Ovary (tissue), 9 donors: Measurements from ENCODE around the gene FARS2. TPM values are rescaled to one million over a fixed set of nuclear protein-coding genes. Genes with fewer than 3 reads are reported as not detected.

Experiments
- DNase-seq, 5 donors: peaks; one replicate each; pipeline ENCODE4 v3.0.0-alpha.2; 2019 to 2020
- H3K27ac ChIP-seq, 2 donors: fragments of 200-600 bp; one replicate each; pipeline versions ENCODE4 v1.5.1 to v1.8.0; 2019 to 2022
- H3K27me3 ChIP-seq: fragments of 200-600 bp; one replicate; pipeline ENCODE4 v1.8.0; 2022
- H3K36me3 ChIP-seq: fragments of 200-600 bp; sonication (generic); one replicate; pipeline ENCODE4 v1.5.1; 2019
- H3K4me1 ChIP-seq: one replicate; pipeline ENCODE4 v1.8.1; 2013; ENCODE audit warnings: mild to moderate bottlenecking, moderate library complexity; ENCODE audit not compliant: insufficient read depth
- H3K4me3 ChIP-seq: fragments of 200-600 bp; sonication (generic); one replicate; pipeline ENCODE4 v1.5.1; 2017
- H3K9me3 ChIP-seq, 2 donors: fragments of 200-600 bp in 1 of 2; sonication (generic) in 1 of 2; one replicate each; pipeline versions ENCODE4 v1.5.1 to v1.8.1; 2013 to 2019; ENCODE audit warnings: mild to moderate bottlenecking in 1 of 2, moderate library complexity in 1 of 2
- EP300 ChIP-seq: sonication (generic); formaldehyde crosslinking; IDR thresholded peaks from one replicate; pipeline ENCODE4 v1.6.1; 2017; ENCODE audit warnings: antibody characterized with exemption
- POLR2A ChIP-seq: fragments of 450-650 bp; IDR thresholded peaks from one replicate; pipeline ENCODE4 v1.6.1; 2017; ENCODE audit warnings: antibody characterized with exemption, mild to moderate bottlenecking, moderate library complexity
- WGBS, 3 donors: extraction: QIAGEN DNeasy Blood & Tissue Kit in 1 of 3; methylation state at CpG; one replicate each; pipeline versions ENCODE4 v1.1.5 to v1.1.7; 2013 to 2017; 5-methylcytosine and 5-hydroxymethylcytosine counted together
- intact Hi-C, 4 donors: fragments of 100-400 bp; cut with DNase I; formaldehyde crosslinking; loops; one replicate each; pipeline versions ENCODE4 v1.11.0 to v1.15.1; 2022 to 2023
- polyA plus RNA-seq, 2 donors: library from polyadenylated mRNA; stranded (reverse); fragments of 200-250 nt in 1 of 2; fragments of 350-450 nt in 1 of 2; fragmentation: Illumina TruSeq in 1 of 2; extraction: RNeasy Lipid Tissue Mini Kit (QIAGEN cat#74804) in 1 of 2; gene quantifications; one replicate each; pipeline ENCODE4 v1.2.3, GENCODE V29; 2013 to 2014
- total RNA-seq, 7 donors: library from RNA; depleted of rRNA in 2 of 7; stranded (reverse); fragments of >200 nt in 2 of 7; fragmentation: NEBNext Ultra II Directional in 3 of 7; extraction: Animal tissue kit (Norgen Biotek cat#: 25700) in 3 of 7; gene quantifications; one replicate each; pipeline versions ENCODE4 v1.1.0 to v1.2.4, GENCODE V29; 2016 to 2023
- TF ChIP-seq, protein P1 (sequence below), 3 donors: fragments of 450-650 bp in 2 of 3; fragments of 200-600 bp in 1 of 3; IDR thresholded peaks; one replicate each; pipeline versions ENCODE4 v1.5.1 to v1.8.0; 2016 to 2022; ENCODE audit warnings: antibody characterized with exemption in 3 of 3, mild to moderate bottlenecking in 1 of 3
- donor health status: DM: no; HTN: no; CAD: no; lungs with moderate emphysema.
- donor health status: DM: no; HTN: no; CAD: no.
- donor health status: Bipolar disorder and iron deficiency.
- donor health status: DM: yes; HTN: yes; CAD: no.
- donor health status: DM: no; HTN: no; CAD: no.
- donor health status: DM: yes; HTN: yes; CAD: no.

FARS2 gene
- total and polyA plus RNA-seq, 9 donors: 9.2 to 17.5 (median 11.0) TPM

DNA sequence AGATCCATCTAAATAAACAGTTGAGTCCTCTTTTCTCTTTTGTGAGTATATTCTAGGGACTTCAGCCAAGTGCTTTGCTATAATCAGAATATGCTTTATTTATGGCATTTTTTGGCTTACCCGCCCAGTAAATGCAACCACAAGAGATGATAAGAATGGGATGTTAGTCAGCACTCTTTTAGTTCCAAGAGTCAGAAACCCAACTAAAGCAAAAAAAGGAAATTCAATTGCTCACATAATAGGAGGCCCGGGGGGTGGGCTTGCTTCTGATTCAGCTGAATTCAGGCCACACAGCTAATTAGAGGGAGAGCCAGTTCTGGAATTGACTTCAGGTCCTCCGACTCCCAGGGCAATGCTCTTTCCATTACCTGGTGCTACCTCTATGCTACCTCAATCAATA, 250.6 kb downstream of the FARS2 start:
- H3K9me3 ChIP-seq: no peaks in the 10 kb centered on the region
- no peak overlapping the region for H3K4me3 ChIP-seq
- no peaks in the 10 kb centered on the region for H3K27me3 ChIP-seq
- H3K36me3 ChIP-seq: no peaks in the 10 kb centered on the region
- intact Hi-C loops: no loop called here
- no peak for DNase-seq
- TF ChIP-seq EP300: no peak
- no peak for TF ChIP-seq POLR2A
- TF ChIP-seq, protein P1, sequence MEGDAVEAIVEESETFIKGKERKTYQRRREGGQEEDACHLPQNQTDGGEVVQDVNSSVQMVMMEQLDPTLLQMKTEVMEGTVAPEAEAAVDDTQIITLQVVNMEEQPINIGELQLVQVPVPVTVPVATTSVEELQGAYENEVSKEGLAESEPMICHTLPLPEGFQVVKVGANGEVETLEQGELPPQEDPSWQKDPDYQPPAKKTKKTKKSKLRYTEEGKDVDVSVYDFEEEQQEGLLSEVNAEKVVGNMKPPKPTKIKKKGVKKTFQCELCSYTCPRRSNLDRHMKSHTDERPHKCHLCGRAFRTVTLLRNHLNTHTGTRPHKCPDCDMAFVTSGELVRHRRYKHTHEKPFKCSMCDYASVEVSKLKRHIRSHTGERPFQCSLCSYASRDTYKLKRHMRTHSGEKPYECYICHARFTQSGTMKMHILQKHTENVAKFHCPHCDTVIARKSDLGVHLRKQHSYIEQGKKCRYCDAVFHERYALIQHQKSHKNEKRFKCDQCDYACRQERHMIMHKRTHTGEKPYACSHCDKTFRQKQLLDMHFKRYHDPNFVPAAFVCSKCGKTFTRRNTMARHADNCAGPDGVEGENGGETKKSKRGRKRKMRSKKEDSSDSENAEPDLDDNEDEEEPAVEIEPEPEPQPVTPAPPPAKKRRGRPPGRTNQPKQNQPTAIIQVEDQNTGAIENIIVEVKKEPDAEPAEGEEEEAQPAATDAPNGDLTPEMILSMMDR (IDR thresholded peaks at IDR 0.05): no peak
- no peaks in the 10 kb centered on the region for H3K4me1 ChIP-seq
- no peak overlapping the region for H3K27ac ChIP-seq
- WGBS, 3 donors: 10 to 27% (median 13%) methylated on average over 3 of the region's 3 CpGs

DNA sequence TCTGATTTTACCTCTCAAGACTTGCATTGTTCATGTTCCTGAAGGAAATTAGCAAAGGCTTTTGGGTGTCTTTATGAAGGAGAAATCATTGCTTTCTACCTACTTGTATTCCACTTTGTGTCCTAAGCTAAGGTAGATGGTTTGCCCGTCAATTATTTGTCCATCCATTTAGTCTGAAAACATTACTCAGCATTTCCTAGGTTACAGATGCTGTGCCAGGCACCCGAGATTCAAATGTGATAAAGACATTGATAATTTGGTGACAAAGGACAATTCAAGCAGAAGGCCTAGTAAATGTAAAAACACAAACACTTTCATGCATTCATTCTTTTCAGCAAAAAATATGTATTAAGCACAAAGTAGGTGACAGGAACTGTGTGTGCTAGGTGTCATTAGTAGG, 251.1 kb downstream of the FARS2 start:
- intact Hi-C loops: no loop called here
- TF ChIP-seq, protein P1 (IDR thresholded peaks at IDR 0.05): no peak
- TF ChIP-seq POLR2A (no peak), EP300 (no peak)
- WGBS, 3 donors: 90 to 94% (median 93%) methylated on average over 2 of the region's 2 CpGs
- Histone ChIP-seq H3K27ac (no peak overlapping the region), H3K36me3 (no peaks in the 10 kb centered on the region), H3K27me3 (no peaks in the 10 kb centered on the region), H3K4me3 (no peak overlapping the region), H3K9me3 (no peaks in the 10 kb centered on the region), H3K4me1 (no peaks in the 10 kb centered on the region)
- no peak for DNase-seq

DNA sequence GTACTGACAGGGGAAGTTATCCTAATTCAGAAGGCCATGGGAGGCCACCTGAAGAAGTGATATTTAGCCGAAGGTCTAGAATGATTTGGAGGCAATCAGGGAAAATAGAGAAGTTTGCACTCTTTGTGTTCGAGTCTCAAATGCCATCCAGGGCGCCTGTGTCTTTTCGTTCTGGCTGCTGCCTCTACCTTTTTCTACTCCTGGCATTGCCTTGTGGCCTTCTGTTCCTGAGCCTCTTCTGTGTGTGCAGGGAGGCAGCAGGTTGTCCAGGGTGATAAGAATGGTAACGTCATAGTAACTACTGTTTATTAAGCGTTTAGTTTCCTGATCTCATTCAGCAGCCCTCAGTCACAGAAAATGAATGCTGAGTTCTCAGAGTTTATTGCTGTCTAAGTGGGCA, 252.1 kb downstream of the FARS2 start:
- Histone ChIP-seq H3K27ac (no peak overlapping the region), H3K9me3 (no peaks in the 10 kb centered on the region), H3K27me3 (no peaks in the 10 kb centered on the region), H3K36me3 (no peaks in the 10 kb centered on the region), H3K4me1 (no peaks in the 10 kb centered on the region), H3K4me3 (no peak overlapping the region)
- DNase-seq: no peak
- 91 to 97% (median 96%) methylated on average over 6 of the region's 6 CpGs for WGBS, 3 donors
- TF ChIP-seq, protein P1 (IDR thresholded peaks at IDR 0.05): no peak
- no peak for TF ChIP-seq EP300
- TF ChIP-seq POLR2A: no peak
- intact Hi-C loops: no loop called here

DNA sequence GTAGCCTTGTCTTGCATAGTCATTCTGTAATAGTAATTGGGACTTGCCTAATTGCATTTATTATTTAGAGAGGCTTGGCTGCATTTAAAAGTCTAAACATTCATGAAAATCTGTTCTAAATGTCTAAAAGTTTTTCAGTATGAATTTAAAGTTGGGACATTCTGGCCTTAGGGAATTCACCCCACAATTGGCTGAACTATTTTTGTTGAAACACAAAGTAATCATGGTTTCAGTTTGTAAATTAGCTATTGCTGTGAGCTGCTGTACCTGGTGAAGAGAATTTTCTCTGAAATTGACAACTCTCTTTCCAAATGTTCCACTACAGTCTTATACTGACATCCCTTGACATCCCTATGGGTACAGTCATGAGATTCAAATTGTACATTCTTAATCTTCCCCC, 253.0 kb downstream of the FARS2 start:
- Histone ChIP-seq H3K9me3 (no peaks in the 10 kb centered on the region), H3K27ac (no peak overlapping the region), H3K4me1 (no peaks in the 10 kb centered on the region), H3K4me3 (no peak overlapping the region), H3K36me3 (no peaks in the 10 kb centered on the region), H3K27me3 (no peaks in the 10 kb centered on the region)
- DNase-seq: no peak
- TF ChIP-seq POLR2A: no peak
- TF ChIP-seq, protein P1 (IDR thresholded peaks at IDR 0.05): no peak
- no peak for TF ChIP-seq EP300
- intact Hi-C loops: no loop called here

DNA sequence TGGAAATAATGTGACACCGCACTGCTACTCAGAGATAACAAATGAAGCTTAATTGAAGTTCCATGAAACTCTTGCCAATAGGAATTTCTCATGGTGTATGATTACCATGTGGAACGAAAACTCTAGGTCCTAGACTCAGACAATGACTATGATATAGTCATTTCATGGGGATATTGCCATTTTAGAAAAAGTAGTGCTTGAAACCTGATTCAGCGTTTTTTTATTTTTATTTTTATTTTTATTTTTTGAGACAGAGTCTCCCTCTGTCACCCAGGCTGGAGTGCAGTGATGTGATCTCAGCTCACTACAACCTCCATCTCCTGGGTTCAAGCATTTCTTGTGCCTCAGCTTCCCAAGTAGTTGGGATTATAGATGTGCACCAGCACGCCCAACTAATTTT, 253.9 kb downstream of the FARS2 start:
- no peaks in the 10 kb centered on the region for H3K4me1 ChIP-seq
- 73 to 85% (median 83%) methylated on average over 4 of the region's 4 CpGs for WGBS, 3 donors
- H3K9me3 ChIP-seq: no peaks in the 10 kb centered on the region
- H3K36me3 ChIP-seq: no peaks in the 10 kb centered on the region
- no peak for DNase-seq
- no peak for TF ChIP-seq POLR2A
- H3K27me3 ChIP-seq: no peaks in the 10 kb centered on the region
- H3K27ac ChIP-seq: no peak overlapping the region
- intact Hi-C loops: no loop called here
- no peak overlapping the region for H3K4me3 ChIP-seq
